Esophagus squamous epithelium (tissue), 5 donors: ENCODE measurements around the gene MED15. TPM values are rescaled to one million over a fixed set of nuclear protein-coding genes. Genes with fewer than 3 reads are reported as not detected.

ENCODE experiments used
- DNase-seq: peaks from one replicate; lab custom pipeline; 2025; lab: John Stamatoyannopoulos, UW
- H3K27ac ChIP-seq, 4 donors: fragments of 200-600 bp; sonication (generic); one replicate each; pipeline ENCODE4 v1.5.1; 2016 to 2019; ENCODE audit warnings: mild to moderate bottlenecking in 1 of 4
- H3K27me3 ChIP-seq, 4 donors: fragments of 200-600 bp; sonication (generic); 1 replicate in 3 of 4; 2 replicates in 1 of 4; pipeline versions ENCODE4 v1.5.1 to v1.6.0; 2017 to 2021; ENCODE audit warnings: antibody characterized with exemption in 1 of 4
- H3K36me3 ChIP-seq, 3 donors: fragments of 200-600 bp; sonication (generic); one replicate each; pipeline ENCODE4 v1.5.1; 2016 to 2019
- H3K4me1 ChIP-seq, 3 donors: fragments of 200-600 bp; sonication (generic); one replicate each; pipeline ENCODE4 v1.5.1; 2017 to 2019
- H3K4me3 ChIP-seq, 4 donors: fragments of 200-600 bp; sonication (generic); 1 replicate in 3 of 4; 2 replicates in 1 of 4; pipeline ENCODE4 v1.5.1; 2016 to 2019; ENCODE audit warnings: mild to moderate bottlenecking in 2 of 4, moderate library complexity in 1 of 4
- H3K9me3 ChIP-seq, 3 donors: fragments of 200-600 bp; sonication (generic); one replicate each; pipeline ENCODE4 v1.5.1; 2016 to 2019
- POLR2A ChIP-seq, 4 donors: fragments of 450-650 bp; IDR thresholded peaks; one replicate each; pipeline ENCODE4 v1.6.1; 2017; ENCODE audit warnings: antibody characterized with exemption in 4 of 4, mild to moderate bottlenecking in 4 of 4, moderate library complexity in 3 of 4
- WGBS, 2 donors: methylation state at CpG; one replicate each; pipeline ENCODE4 v1.1.5; 2018; 5-methylcytosine and 5-hydroxymethylcytosine counted together
- intact Hi-C: fragments of 100-400 bp; cut with DNase I; formaldehyde crosslinking; loops from one replicate; pipeline ENCODE4 v1.15.0; 2022
- total RNA-seq, 4 donors: library from RNA; depleted of rRNA; stranded (reverse); fragments of >200 nt; gene quantifications; one replicate each; pipeline ENCODE4 v1.1.0, GENCODE V29; 2016
- TF ChIP-seq, protein P1 (sequence below), 6 experiments: fragments of 450-650 bp in 4 of 6; fragments of 200-600 bp in 2 of 6; sonication (generic) in 2 of 6; IDR thresholded peaks; one replicate each; pipeline ENCODE4 v1.5.1; 2016 to 2019; ENCODE audit warnings: antibody characterized with exemption in 6 of 6, mild to moderate bottlenecking in 4 of 6, moderate library complexity in 4 of 6
- donor health status: DM: yes; HTN: yes; CAD: no.

Gene MED15
- total RNA-seq, 4 donors from 2014 or later: 31.6 to 51.4 (median 46.1) TPM

DNA sequence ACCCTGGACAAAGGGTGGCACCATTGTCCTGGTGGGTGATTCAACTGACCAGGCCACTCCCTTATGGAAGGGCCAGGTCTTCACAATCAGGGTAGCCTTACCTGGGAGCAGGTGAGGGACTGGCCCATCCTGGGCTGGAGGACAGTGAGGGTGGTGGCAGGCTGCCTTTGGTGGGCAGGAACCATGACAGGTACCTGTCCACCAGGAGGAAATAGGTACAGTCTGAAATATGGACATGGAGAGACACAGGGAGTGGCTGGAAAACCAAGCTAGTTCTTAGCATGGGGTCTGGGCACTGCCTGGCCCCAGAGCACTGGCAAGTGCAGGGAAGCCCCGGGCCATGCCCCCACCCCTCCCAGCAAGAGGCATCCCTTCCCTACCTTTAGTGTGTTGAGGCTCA, 113.8 kb downstream of the MED15 start:
- no peak for DNase-seq
- Histone ChIP-seq H3K27me3 (no peaks in the 10 kb centered on the region), H3K9me3 (no peaks in the 10 kb centered on the region), H3K27ac (no peak overlapping the region), H3K4me3 (no peak overlapping the region), H3K4me1 (peaks cover 0 to 6% (median 5%) of the 10 kb centered on the region in 3 donors), H3K36me3 (no peaks in the 10 kb centered on the region)
- TF ChIP-seq, protein P1, sequence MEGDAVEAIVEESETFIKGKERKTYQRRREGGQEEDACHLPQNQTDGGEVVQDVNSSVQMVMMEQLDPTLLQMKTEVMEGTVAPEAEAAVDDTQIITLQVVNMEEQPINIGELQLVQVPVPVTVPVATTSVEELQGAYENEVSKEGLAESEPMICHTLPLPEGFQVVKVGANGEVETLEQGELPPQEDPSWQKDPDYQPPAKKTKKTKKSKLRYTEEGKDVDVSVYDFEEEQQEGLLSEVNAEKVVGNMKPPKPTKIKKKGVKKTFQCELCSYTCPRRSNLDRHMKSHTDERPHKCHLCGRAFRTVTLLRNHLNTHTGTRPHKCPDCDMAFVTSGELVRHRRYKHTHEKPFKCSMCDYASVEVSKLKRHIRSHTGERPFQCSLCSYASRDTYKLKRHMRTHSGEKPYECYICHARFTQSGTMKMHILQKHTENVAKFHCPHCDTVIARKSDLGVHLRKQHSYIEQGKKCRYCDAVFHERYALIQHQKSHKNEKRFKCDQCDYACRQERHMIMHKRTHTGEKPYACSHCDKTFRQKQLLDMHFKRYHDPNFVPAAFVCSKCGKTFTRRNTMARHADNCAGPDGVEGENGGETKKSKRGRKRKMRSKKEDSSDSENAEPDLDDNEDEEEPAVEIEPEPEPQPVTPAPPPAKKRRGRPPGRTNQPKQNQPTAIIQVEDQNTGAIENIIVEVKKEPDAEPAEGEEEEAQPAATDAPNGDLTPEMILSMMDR (IDR thresholded peaks at IDR 0.05): no peak
- no peak for TF ChIP-seq POLR2A (IDR thresholded peaks at IDR 0.05)
- intact Hi-C loops: no loop called here
- 100% methylated on average over 1 of the region's 1 CpG; no CpG with 5 or more reads in 1 of the 2 donors for WGBS, 2 donors

DNA sequence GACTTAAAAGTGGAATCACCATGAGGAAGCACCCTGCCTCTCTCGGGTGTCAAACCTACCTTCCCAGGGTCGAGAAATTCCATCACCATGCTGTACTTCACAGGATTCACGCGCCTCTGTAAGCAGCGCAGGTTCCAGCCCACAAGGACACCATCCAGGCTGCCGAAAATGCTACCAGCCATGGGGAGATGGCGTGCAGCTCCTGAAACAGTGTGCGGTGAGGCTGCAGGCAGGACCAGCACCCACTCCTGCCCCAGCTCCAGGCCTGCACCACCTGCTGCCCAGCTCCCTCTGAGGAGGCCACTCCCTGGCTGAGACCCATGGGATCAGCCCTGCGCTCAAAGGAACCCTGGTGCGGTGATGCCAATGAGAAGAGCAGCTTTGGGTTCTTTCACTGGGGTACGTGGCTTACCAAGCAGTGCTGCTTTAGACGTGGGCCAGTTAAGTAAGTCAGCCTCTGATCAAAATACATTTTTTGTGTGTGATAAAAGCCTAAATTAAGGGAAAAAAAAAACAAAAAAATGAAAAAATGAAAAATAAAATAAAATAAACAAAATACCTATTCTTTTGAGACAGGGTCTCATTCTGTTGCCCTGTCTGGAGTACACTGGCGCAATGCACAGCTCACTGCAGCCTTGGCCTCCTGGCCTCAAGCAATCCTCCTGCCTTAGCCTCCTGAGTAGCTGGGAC, 115.4 kb downstream of the MED15 start:
- H3K4me3 ChIP-seq: no peak overlapping the region
- no peak overlapping the region for H3K27ac ChIP-seq
- WGBS, 2 donors: 67 to 75% methylated on average over 5 to 8 of the region's 13 CpGs
- intact Hi-C loops: no loop called here
- no peaks in the 10 kb centered on the region for H3K36me3 ChIP-seq
- TF ChIP-seq, protein P1 (IDR thresholded peaks at IDR 0.05): no peak
- no peak for TF ChIP-seq POLR2A (IDR thresholded peaks at IDR 0.05)
- no peaks in the 10 kb centered on the region for H3K9me3 ChIP-seq
- no peaks in the 10 kb centered on the region for H3K27me3 ChIP-seq
- peaks cover 0 to 6% (median 5%) of the 10 kb centered on the region in 3 donors for H3K4me1 ChIP-seq
- DNase-seq: no peak

DNA sequence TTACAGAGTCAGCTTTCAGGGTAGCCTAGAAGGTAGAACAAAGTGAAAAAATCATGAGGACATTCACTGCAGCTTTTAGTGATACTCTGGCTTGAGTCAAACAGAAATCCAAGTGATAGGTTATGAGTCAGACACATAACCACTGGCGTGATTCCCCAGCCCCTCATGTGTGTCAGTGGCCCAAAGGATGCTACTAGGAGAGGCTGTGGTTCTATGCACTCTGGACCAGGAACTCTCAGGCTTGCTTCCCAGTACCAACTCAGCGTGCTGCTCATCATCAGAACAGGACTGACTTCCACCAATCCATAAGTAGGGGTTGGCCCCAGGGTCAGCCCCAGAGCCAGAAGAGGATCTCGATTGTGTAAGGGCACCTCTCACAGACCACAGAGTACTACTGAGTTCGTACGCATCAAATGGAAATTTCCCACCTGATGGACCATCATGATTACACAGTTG, 116.8 kb downstream of the MED15 start:
- Histone ChIP-seq H3K36me3 (no peaks in the 10 kb centered on the region), H3K9me3 (no peaks in the 10 kb centered on the region), H3K4me1 (no peaks in the 10 kb centered on the region), H3K4me3 (no peak overlapping the region), H3K27me3 (no peaks in the 10 kb centered on the region), H3K27ac (no peak overlapping the region)
- DNase-seq: no peak
- WGBS, 2 donors: 80% methylated on average over 4 to 5 of the region's 5 CpGs
- intact Hi-C loops: no loop called here
- TF ChIP-seq POLR2A (IDR thresholded peaks at IDR 0.05): no peak
- TF ChIP-seq, protein P1 (IDR thresholded peaks at IDR 0.05): no peak

DNA sequence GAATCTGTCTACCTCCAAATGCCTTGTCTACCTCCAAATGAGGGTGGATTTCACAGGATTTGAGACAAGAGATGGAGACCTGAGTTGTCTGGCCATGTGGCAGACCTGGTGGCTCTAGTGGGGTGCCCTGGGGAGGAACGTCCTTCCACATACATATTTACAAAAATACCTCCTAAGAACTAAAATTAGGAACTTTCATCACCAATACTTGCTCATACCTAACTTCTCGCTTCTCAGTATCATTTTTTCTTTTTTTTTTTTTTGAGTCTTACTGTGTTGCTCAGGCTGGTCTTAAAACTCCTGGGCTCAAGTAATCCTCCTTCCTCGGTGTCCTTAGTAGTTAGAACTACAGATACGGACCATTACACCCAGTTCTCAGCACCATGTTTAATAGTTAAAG, 117.9 kb downstream of the MED15 start:
- no peak overlapping the region for H3K27ac ChIP-seq
- no peaks in the 10 kb centered on the region for H3K27me3 ChIP-seq
- 73 to 88% methylated on average over 4 of the region's 4 CpGs for WGBS, 2 donors
- no peak for DNase-seq
- no peaks in the 10 kb centered on the region for H3K36me3 ChIP-seq
- intact Hi-C loops: no loop called here
- no peaks in the 10 kb centered on the region for H3K9me3 ChIP-seq
- no peak overlapping the region for H3K4me3 ChIP-seq
- TF ChIP-seq, protein P1 (IDR thresholded peaks at IDR 0.05): no peak
- TF ChIP-seq POLR2A (IDR thresholded peaks at IDR 0.05): no peak
- H3K4me1 ChIP-seq: no peaks in the 10 kb centered on the region

DNA sequence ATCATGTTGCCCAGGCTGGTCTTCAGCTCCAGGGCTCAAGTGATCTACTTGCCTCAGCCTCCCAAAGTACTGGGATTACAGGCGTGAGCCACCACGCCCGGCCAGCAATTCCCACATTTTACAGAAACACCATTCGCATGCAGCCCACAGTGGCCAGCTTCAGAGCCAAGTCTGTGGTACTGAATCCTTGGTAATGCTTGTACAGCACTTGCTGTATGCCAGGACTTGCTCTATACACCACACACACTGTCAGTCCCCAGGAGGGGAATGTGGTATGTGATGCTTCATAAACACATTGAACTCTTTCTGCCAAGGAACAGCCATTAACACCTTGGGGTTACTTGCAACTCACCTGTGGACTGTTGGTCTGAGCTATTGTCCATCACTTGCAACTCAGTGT, 119.4 kb downstream of the MED15 start:
- no peak for DNase-seq
- intact Hi-C loops: no loop called here
- H3K36me3 ChIP-seq: no peaks in the 10 kb centered on the region
- H3K4me1 ChIP-seq: no peaks in the 10 kb centered on the region
- 97 to 100% methylated on average over 1 to 4 of the region's 4 CpGs for WGBS, 2 donors
- no peaks in the 10 kb centered on the region for H3K27me3 ChIP-seq
- no peak overlapping the region for H3K4me3 ChIP-seq
- TF ChIP-seq, protein P1 (IDR thresholded peaks at IDR 0.05): no peak
- TF ChIP-seq POLR2A (IDR thresholded peaks at IDR 0.05): no peak
- no peak overlapping the region for H3K27ac ChIP-seq
- H3K9me3 ChIP-seq: no peaks in the 10 kb centered on the region
